Prostate gland (tissue), 2 donors: Measurements from ENCODE around the gene AMPH. TPM values are rescaled to one million over a fixed set of nuclear protein-coding genes. Genes with fewer than 3 reads are reported as not detected.
A peak's percentile ranks its signal among the peaks of the same experiment; 100 is the strongest.

ENCODE experiments used
- DNase-seq: peaks from one replicate; pipeline ENCODE4 v3.0.0-alpha.2; 2019; ENCODE audit warnings: low spot score
- H3K27ac ChIP-seq, 2 donors: fragments of 200-600 bp; sonication (generic); 2 replicates each; pipeline ENCODE4 v1.5.1; 2017 to 2019
- H3K27me3 ChIP-seq: fragments of 200-600 bp; sonication (generic); replicated peaks from 2 replicates; pipeline ENCODE4 v1.5.1; 2019; ENCODE audit not compliant: insufficient read depth
- H3K36me3 ChIP-seq, 2 donors: fragments of 200-600 bp; sonication (generic); 1 replicate in 1 of 2; 2 replicates in 1 of 2; pipeline versions ENCODE4 v1.5.1 to v1.8.1; 2017 to 2019
- H3K4me1 ChIP-seq: fragments of 200-600 bp; sonication (generic); replicated peaks from 2 replicates; pipeline ENCODE4 v1.5.1; 2019
- H3K4me3 ChIP-seq, 2 donors: fragments of 200-600 bp; sonication (generic); 2 replicates each; pipeline ENCODE4 v1.5.1; 2017 to 2019
- H3K9me3 ChIP-seq: fragments of 200-600 bp; sonication (generic); 2 replicates; pipeline ENCODE4 v1.5.1; 2017
- CTCF ChIP-seq, 4 experiments: fragments of 200-600 bp in 2 of 4; fragments of 450-650 bp in 2 of 4; sonication (generic) in 2 of 4; IDR thresholded peaks; 1 replicate in 3 of 4; 2 replicates in 1 of 4; pipeline ENCODE4 v1.5.1; 2016 to 2019; ENCODE audit warnings: antibody characterized with exemption in 4 of 4, mild to moderate bottlenecking in 2 of 4, moderate library complexity in 2 of 4
- POLR2A ChIP-seq: fragments of 450-650 bp; IDR thresholded peaks from one replicate; pipeline ENCODE4 v1.6.1; 2016; ENCODE audit warnings: antibody characterized with exemption, mild to moderate bottlenecking
- POLR2AphosphoS5 ChIP-seq: sonication (generic); formaldehyde crosslinking; IDR thresholded peaks from one replicate; pipeline ENCODE4 v1.6.1; 2017; ENCODE audit warnings: antibody characterized with exemption
- WGBS: methylation state at CpG from one replicate; pipeline ENCODE4 v1.1.5; 2018; 5-methylcytosine and 5-hydroxymethylcytosine counted together
- intact Hi-C: fragments of 100-400 bp; cut with DNase I; formaldehyde crosslinking; loops from one replicate; pipeline ENCODE4 v1.14.2; 2022
- total RNA-seq, 2 donors: library from RNA; depleted of rRNA; stranded (reverse); fragments of >200 nt; gene quantifications; one replicate each; pipeline ENCODE4 v1.1.0, GENCODE V29; 2016

The AMPH gene
- total RNA-seq, 2 donors from 2014 or later, result 5.9 TPM; not detected in 1

DNA sequence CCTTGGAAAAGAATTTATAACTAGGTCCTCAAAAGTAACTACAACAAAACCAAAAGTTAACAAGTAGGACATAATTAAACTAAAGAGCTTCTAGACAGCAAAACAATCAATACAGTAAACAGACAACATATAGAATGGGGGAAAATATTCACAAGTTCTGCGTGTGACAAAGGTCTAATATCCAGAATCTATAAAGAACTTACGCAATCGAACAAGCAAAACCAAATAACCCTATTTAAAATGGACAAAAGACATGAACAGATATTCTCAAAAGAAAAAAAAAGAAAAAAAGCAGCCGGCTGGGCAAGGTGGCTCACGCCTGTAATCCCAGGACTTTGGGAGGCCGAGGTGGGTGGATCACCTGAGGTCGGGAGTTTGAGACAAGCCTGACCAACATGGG is 33.8 kb upstream of the AMPH start:
- WGBS, result 92% methylated on average over 7 of the region's 7 CpGs

DNA sequence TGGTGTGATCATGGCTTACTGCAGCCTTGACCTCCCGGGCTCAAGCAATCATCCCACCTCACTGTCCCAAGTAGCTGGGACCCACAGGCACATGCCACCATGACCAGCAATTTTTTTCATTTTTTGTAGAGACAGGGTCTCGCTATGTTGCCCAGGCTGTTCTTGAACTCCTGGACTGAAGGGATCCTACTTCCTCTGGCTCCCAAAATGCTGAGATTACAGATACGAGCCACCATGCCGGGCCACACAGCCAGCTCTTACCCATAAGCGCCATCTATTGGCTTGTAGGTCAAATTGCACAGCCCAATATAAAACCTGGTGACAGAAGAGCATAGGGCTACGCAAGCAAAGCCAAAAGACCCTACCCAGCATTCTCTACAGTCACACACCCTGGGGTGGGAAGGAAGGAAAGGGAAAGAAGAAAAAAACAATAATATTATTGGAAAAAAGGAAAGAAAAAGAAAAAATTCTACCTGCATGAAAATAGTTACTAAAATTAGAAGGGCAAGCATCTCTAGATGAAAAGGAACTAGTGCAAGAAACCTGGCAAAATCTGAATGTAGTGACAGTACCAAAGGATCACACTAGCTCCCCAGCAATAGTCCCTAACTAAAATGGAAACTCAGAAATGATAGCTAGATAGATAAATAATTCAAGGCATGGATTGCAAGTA is 29.4 kb upstream of the AMPH start:
- no peaks in the 10 kb centered on the region for H3K36me3 ChIP-seq
- WGBS, result 41% methylated on average over 6 of the region's 6 CpGs
- intact Hi-C loops, result no loop called here
- TF ChIP-seq CTCF (IDR thresholded peaks at IDR 0.05), result peak in 3 of 4 experiments; percentile 21 to 33 (median 29)
- TF ChIP-seq POLR2AphosphoS5, result no peak
- no peak for TF ChIP-seq POLR2A
- no peak overlapping the region for H3K4me3 ChIP-seq
- DNase-seq, result no peak
- H3K9me3 ChIP-seq, result no peaks in the 10 kb centered on the region
- H3K4me1 ChIP-seq, result no peaks in the 10 kb centered on the region
- no peaks in the 10 kb centered on the region for H3K27me3 ChIP-seq
- H3K27ac ChIP-seq, result no peak overlapping the region

More for the DNA sequence above, 33.8 kb upstream of the AMPH start:
- H3K4me1 ChIP-seq, result no peaks in the 10 kb centered on the region
- TF ChIP-seq CTCF (IDR thresholded peaks at IDR 0.05) (no peak), POLR2A (no peak), POLR2AphosphoS5 (no peak)
- H3K9me3 ChIP-seq, result no peaks in the 10 kb centered on the region
- no peak overlapping the region for H3K4me3 ChIP-seq
- H3K27me3 ChIP-seq, result no peaks in the 10 kb centered on the region
- intact Hi-C loops, result no loop called here
- H3K36me3 ChIP-seq, result no peaks in the 10 kb centered on the region
- DNase-seq, result no peak
- H3K27ac ChIP-seq, result no peak overlapping the region

- Histone ChIP-seq H3K9me3 (no peaks in the 10 kb centered on the region), H3K4me1 (no peaks in the 10 kb centered on the region), H3K4me3 (no peak overlapping the region), H3K27ac (no peak overlapping the region), H3K36me3 (no peaks in the 10 kb centered on the region), H3K27me3 (no peaks in the 10 kb centered on the region)
- no peak for TF ChIP-seq POLR2AphosphoS5
- no peak for TF ChIP-seq CTCF (IDR thresholded peaks at IDR 0.05)
- no peak for TF ChIP-seq POLR2A
- no peak for DNase-seq
- 94% methylated on average over 6 of the region's 6 CpGs for WGBS
- intact Hi-C loops, result no loop called here
Measured at GRCh38 chr7:38659931-38660330, 28.8 kb upstream of the AMPH start.

DNA sequence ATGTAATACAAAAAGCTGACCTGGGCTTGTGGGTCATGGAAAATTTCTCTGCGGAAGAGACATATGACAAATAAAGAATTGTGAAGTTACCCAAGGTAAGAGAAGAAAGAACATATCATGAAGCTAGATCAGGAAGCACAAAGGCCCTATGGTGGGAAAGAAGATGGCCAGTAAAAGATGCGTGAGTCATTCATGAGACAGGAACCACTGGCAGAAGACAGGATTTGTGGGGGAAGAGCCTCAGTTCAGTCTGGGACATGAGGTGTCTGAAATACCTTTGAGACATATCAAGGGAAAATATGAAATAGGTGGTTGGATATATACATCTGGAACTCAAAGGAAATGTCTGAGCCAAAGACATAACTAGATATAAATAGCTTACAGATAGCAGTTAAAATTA is 27.7 kb upstream of the AMPH start:
- Histone ChIP-seq H3K4me3 (no peak overlapping the region), H3K27ac (no peak overlapping the region), H3K9me3 (no peaks in the 10 kb centered on the region), H3K36me3 (no peaks in the 10 kb centered on the region), H3K27me3 (no peaks in the 10 kb centered on the region), H3K4me1 (no peaks in the 10 kb centered on the region)
- intact Hi-C loops, result no loop called here
- 93% methylated on average over 2 of the region's 2 CpGs for WGBS
- TF ChIP-seq CTCF (IDR thresholded peaks at IDR 0.05), result no peak
- TF ChIP-seq POLR2A, result no peak
- TF ChIP-seq POLR2AphosphoS5, result no peak
- DNase-seq, result no peak

DNA sequence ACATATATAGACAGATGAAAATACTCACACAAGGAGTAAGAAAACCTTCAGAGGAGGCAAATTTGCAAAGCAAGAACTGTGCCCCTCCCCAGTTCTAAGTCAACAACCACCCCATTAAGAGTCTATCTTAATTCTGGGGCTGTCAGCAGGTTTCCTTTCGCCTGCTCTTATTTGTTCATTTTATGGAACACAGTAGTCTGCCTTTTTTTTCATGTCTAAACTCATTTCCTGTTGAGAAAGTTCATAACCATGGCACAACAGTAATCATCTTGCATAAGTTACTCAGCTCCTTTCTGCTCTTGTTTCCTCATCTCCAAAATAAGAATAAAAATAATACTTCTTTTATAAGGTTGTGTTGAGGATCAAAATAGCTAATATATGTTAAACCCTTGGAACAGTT is 25.8 kb upstream of the AMPH start:
- H3K27ac ChIP-seq, result no peak overlapping the region
- intact Hi-C loops, result no loop called here
- no peak for DNase-seq
- WGBS, result 28% methylated on average over 1 of the region's 1 CpG
- no peak for TF ChIP-seq POLR2A
- TF ChIP-seq CTCF (IDR thresholded peaks at IDR 0.05), result no peak
- TF ChIP-seq POLR2AphosphoS5, result no peak
- no peak overlapping the region for H3K4me3 ChIP-seq
- no peaks in the 10 kb centered on the region for H3K27me3 ChIP-seq
- no peaks in the 10 kb centered on the region for H3K4me1 ChIP-seq
- no peaks in the 10 kb centered on the region for H3K36me3 ChIP-seq
- H3K9me3 ChIP-seq, result no peaks in the 10 kb centered on the region
